Measurements from ENCODE around the gene TRIM65. TPM values are rescaled to one million over a fixed set of nuclear protein-coding genes. Genes with fewer than 3 reads are reported as not detected.

TRIM65 gene
- total RNA-seq, 1 experiment from 2014 or later, result 56.5 TPM

- in situ Hi-C loops (cut with HindIII; ENCODE audit: low pct_unique_long_range_greater_than_20kb, low sequenced_read_pairs), result no loop called here
- DNase-seq (ENCODE audit: low read depth, low spot score), result peak; percentile 42
Measured at GRCh38 chr17:75850928-75851692, 45.6 kb downstream of the TRIM65 start.

GRCh38 chr17:75849724-75850123 is 47.0 kb downstream of the TRIM65 start:
- in situ Hi-C loops (cut with HindIII; ENCODE audit: low pct_unique_long_range_greater_than_20kb, low sequenced_read_pairs), result no loop called here
- no peak for DNase-seq (ENCODE audit: low read depth, low spot score)

GRCh38 chr17:75849279-75849646 is 47.5 kb downstream of the TRIM65 start:
- in situ Hi-C loops (cut with HindIII; ENCODE audit: low pct_unique_long_range_greater_than_20kb, low sequenced_read_pairs), result no loop called here
- DNase-seq (ENCODE audit: low read depth, low spot score), result no peak

- in situ Hi-C loops (cut with HindIII; ENCODE audit: low pct_unique_long_range_greater_than_20kb, low sequenced_read_pairs), result no loop called here
- peak; percentile 83 for DNase-seq (ENCODE audit: low read depth, low spot score)
Measured at GRCh38 chr17:75848523-75849278, 48.0 kb downstream of the TRIM65 start.

GRCh38 chr17:75847614-75848522 is 48.9 kb downstream of the TRIM65 start:
- in situ Hi-C loops (cut with HindIII; ENCODE audit: low pct_unique_long_range_greater_than_20kb, low sequenced_read_pairs), result no loop called here
- DNase-seq (ENCODE audit: low read depth, low spot score), result no peak

- in situ Hi-C loops (cut with HindIII; ENCODE audit: low pct_unique_long_range_greater_than_20kb, low sequenced_read_pairs), result no loop called here
- DNase-seq (ENCODE audit: low read depth, low spot score), result no peak
Measured at GRCh38 chr17:75846692-75847613, 49.8 kb downstream of the TRIM65 start.

GRCh38 chr17:75845933-75846691 is 50.6 kb downstream of the TRIM65 start:
- in situ Hi-C loops (cut with HindIII; ENCODE audit: low pct_unique_long_range_greater_than_20kb, low sequenced_read_pairs), result no loop called here
- no peak for DNase-seq (ENCODE audit: low read depth, low spot score)

- in situ Hi-C loops (cut with HindIII; ENCODE audit: low pct_unique_long_range_greater_than_20kb, low sequenced_read_pairs), result no loop called here
- peak; percentile 82 for DNase-seq (ENCODE audit: low read depth, low spot score)
Measured at GRCh38 chr17:75845058-75845711, 51.6 kb downstream of the TRIM65 start.

GRCh38 chr17:75844530-75845057 is 52.2 kb downstream of the TRIM65 start:
- no peak for DNase-seq (ENCODE audit: low read depth, low spot score)
- in situ Hi-C loops (cut with HindIII; ENCODE audit: low pct_unique_long_range_greater_than_20kb, low sequenced_read_pairs), result no loop called here

- no peak for DNase-seq (ENCODE audit: low read depth, low spot score)
- in situ Hi-C loops (cut with HindIII; ENCODE audit: low pct_unique_long_range_greater_than_20kb, low sequenced_read_pairs), result no loop called here
Measured at GRCh38 chr17:75843577-75844529, 52.9 kb downstream of the TRIM65 start, which contains the start of gene UNC13D. TSS of gene UNC13D (minus strand) at chr17:75844404. CDS start at chr17:75844337, 67 bp downstream.

- in situ Hi-C loops (cut with HindIII; ENCODE audit: low pct_unique_long_range_greater_than_20kb, low sequenced_read_pairs), result no loop called here
- DNase-seq (ENCODE audit: low read depth, low spot score), result no peak
Measured at GRCh38 chr17:75842963-75843576, 53.7 kb downstream of the TRIM65 start.

- no peak for DNase-seq (ENCODE audit: low read depth, low spot score)
Measured at GRCh38 chr17:75842411-75842810, 54.3 kb downstream of the TRIM65 start.

GRCh38 chr17:75840799-75841164 is 56.0 kb downstream of the TRIM65 start:
- DNase-seq (ENCODE audit: low read depth, low spot score), result no peak
- in situ Hi-C loops (cut with HindIII; ENCODE audit: low pct_unique_long_range_greater_than_20kb, low sequenced_read_pairs), result no loop called here

More at GRCh38 chr17:75842411-75842810, 54.3 kb downstream of the TRIM65 start:
- in situ Hi-C loops (cut with HindIII; ENCODE audit: low pct_unique_long_range_greater_than_20kb, low sequenced_read_pairs), result no loop called here
